ENCODE results near the gene TAF11L6.
"Not testable (repeated sequence)": the region's sequence is repeated elsewhere in the genome, so short reads cannot be mapped to it uniquely, and the experiment has no call there.

The TAF11L6 gene

GRCh38 chr5:17528369-17528768, at the start of gene TAF11L6:
Gene TAF11L6, plus strand, starts transcription at chr5:17528669.
- DNase-seq: not testable (repeated sequence)

- DNase-seq: no peak
These were observed 47.1 kb upstream of the TAF11L6 start for GRCh38 chr5:17481378-17481777.

- no peak for DNase-seq
These were observed 45.7 kb upstream of the TAF11L6 start for GRCh38 chr5:17482790-17483189.

- not testable (repeated sequence) for DNase-seq
These were observed 41.9 kb upstream of the TAF11L6 start for GRCh38 chr5:17486464-17487173.

- no peak for DNase-seq
These were observed 41.3 kb upstream of the TAF11L6 start for GRCh38 chr5:17487174-17487512.

GRCh38 chr5:17491257-17491656, 37.2 kb upstream of the TAF11L6 start:
- DNase-seq: not testable (repeated sequence)

GRCh38 chr5:17492770-17493169, 35.7 kb upstream of the TAF11L6 start:
- DNase-seq: no peak

GRCh38 chr5:17497446-17497845, 31.0 kb upstream of the TAF11L6 start:
- DNase-seq: no peak

- DNase-seq: not testable (repeated sequence)
These were observed 30.5 kb upstream of the TAF11L6 start, which contains the start of gene TAF11L2 for GRCh38 chr5:17497931-17498330. Gene TAF11L2, plus strand, starts transcription at chr5:17498231.

- no peak for DNase-seq
These were observed 16.6 kb upstream of the TAF11L6 start for GRCh38 chr5:17511775-17512325.

GRCh38 chr5:17517526-17517925, 10.9 kb upstream of the TAF11L6 start:
- peak; percentile 23 to 25 for DNase-seq

GRCh38 chr5:17518067-17518466, 10.4 kb upstream of the TAF11L6 start, which contains the start of gene TAF11L3:
Gene TAF11L3, plus strand, starts transcription at chr5:17518367.
- not testable (repeated sequence) for DNase-seq

GRCh38 chr5:17519508-17519907, 9.0 kb upstream of the TAF11L6 start:
- not testable (repeated sequence) for DNase-seq

- DNase-seq: not testable (repeated sequence)
These were observed 7.0 kb upstream of the TAF11L6 start, which contains the start of gene TAF11L4 for GRCh38 chr5:17521501-17521900. Gene TAF11L4, plus strand, starts transcription at chr5:17521801.

- not testable (repeated sequence) for DNase-seq
These were observed 3.5 kb upstream of the TAF11L6 start, which contains the start of gene TAF11L5 for GRCh38 chr5:17524935-17525334. Gene TAF11L5, plus strand, starts transcription at chr5:17525235.

- DNase-seq: not testable (repeated sequence)
These were observed 2.0 kb upstream of the TAF11L6 start for GRCh38 chr5:17526504-17526903.

All from activated T-cell treated with anti-CD3 and anti-CD28 coated beads, Interleukin-2, amount 50 U/mL, for 48 hours (primary cell).